SU-DHL-6 (cell line): Measurements from ENCODE around the gene CHMP6.

Source experiments
- EZH2phosphoT487 ChIP-seq: fragments of 200-600 bp; sonication (generic), shearing (Covaris generic); conservative IDR thresholded peaks from 2 replicates; pipeline ENCODE4 v1.6.1; 2018; ENCODE audit warnings: mild to moderate bottlenecking, antibody characterized with exemption, low read length, moderate library complexity, mixed read lengths
- TF ChIP-seq, protein P1 (sequence below): fragments of 200-600 bp; sonication (generic); IDR thresholded peaks from one replicate; pipeline ENCODE4 v1.5.1; 2017; ENCODE audit warnings: antibody characterized with exemption, mild to moderate bottlenecking, low read length, moderate library complexity; ENCODE audit not compliant: insufficient read depth, poor library complexity, severe bottlenecking

DNA sequence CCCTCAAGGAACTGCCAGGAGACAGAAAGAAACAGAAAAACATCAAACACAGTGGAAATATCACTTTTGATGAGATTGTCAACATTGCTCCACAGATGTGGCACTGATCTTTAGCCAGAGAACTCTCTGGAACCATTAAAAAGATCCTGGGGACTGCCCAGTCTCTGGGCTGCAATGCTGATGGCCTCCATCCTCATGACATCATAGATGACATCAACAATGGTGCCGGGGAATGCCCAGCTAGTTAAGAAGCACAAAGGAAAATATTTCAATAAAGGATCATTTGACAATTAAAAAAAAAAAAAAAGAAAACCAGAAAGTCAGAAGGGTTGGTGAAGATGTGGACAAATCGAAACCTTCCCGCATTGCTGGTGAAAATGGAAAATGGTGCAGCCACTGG is 14.9 kb upstream of the CHMP6 start:
- TF ChIP-seq, protein P1, sequence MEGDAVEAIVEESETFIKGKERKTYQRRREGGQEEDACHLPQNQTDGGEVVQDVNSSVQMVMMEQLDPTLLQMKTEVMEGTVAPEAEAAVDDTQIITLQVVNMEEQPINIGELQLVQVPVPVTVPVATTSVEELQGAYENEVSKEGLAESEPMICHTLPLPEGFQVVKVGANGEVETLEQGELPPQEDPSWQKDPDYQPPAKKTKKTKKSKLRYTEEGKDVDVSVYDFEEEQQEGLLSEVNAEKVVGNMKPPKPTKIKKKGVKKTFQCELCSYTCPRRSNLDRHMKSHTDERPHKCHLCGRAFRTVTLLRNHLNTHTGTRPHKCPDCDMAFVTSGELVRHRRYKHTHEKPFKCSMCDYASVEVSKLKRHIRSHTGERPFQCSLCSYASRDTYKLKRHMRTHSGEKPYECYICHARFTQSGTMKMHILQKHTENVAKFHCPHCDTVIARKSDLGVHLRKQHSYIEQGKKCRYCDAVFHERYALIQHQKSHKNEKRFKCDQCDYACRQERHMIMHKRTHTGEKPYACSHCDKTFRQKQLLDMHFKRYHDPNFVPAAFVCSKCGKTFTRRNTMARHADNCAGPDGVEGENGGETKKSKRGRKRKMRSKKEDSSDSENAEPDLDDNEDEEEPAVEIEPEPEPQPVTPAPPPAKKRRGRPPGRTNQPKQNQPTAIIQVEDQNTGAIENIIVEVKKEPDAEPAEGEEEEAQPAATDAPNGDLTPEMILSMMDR = no peak
- TF ChIP-seq EZH2phosphoT487 = no peak
